Thymus (tissue), 11 donors: ENCODE results near the gene ZNF683. TPM values are rescaled to one million over a fixed set of nuclear protein-coding genes. Genes with fewer than 3 reads are reported as not detected.
"Not testable (repeated sequence)": the region's sequence is repeated elsewhere in the genome, so short reads cannot be mapped to it uniquely, and the experiment has no call there.

Experiments used
- DNase-seq, 9 donors: peaks; one replicate each; pipeline ENCODE4 v3.0.0-alpha.2; 2013; ENCODE audit warnings: low spot score in 9 of 9, low read depth in 6 of 9, missing footprints in 1 of 9
- H3K27ac ChIP-seq, 2 donors: one replicate each; pipeline ENCODE4 v1.5.1; 2013; ENCODE audit warnings: control low read depth in 1 of 2, low read depth in 1 of 2, low read length in 1 of 2, mild to moderate bottlenecking in 1 of 2, moderate library complexity in 1 of 2
- H3K27me3 ChIP-seq, 2 donors: one replicate each; pipeline ENCODE4 v1.5.1; 2013; ENCODE audit warnings: low read length in 1 of 2; ENCODE audit not compliant: control insufficient read depth in 2 of 2, insufficient read depth in 1 of 2
- H3K36me3 ChIP-seq, 2 donors: one replicate each; pipeline ENCODE4 v1.5.1; 2013; ENCODE audit warnings: low read length in 1 of 2, mild to moderate bottlenecking in 1 of 2, moderate library complexity in 1 of 2; ENCODE audit not compliant: control insufficient read depth in 2 of 2, insufficient read depth in 2 of 2
- H3K4me1 ChIP-seq, 2 donors: one replicate each; pipeline ENCODE4 v1.5.1; 2013; ENCODE audit warnings: low read length in 2 of 2; ENCODE audit not compliant: control insufficient read depth in 2 of 2, insufficient read depth in 2 of 2
- H3K4me3 ChIP-seq, 2 donors: one replicate each; pipeline ENCODE4 v1.5.1; 2013; ENCODE audit warnings: low read length in 2 of 2, control low read depth in 1 of 2, mild to moderate bottlenecking in 1 of 2
- H3K9me3 ChIP-seq, 2 donors: one replicate each; pipeline ENCODE4 v1.5.1; 2013; ENCODE audit warnings: low read length in 1 of 2, mild to moderate bottlenecking in 1 of 2; ENCODE audit not compliant: control insufficient read depth in 2 of 2, insufficient read depth in 1 of 2
- WGBS: extraction: QIAGEN DNeasy Blood & Tissue Kit; methylation state at CpG from one replicate; pipeline ENCODE4 v1.1.7; 2013; 5-methylcytosine and 5-hydroxymethylcytosine counted together
- polyA plus RNA-seq: library from polyadenylated mRNA; stranded (reverse); fragments of 200-250 nt; gene quantifications from one replicate; pipeline ENCODE4 v1.2.3, GENCODE V29; 2013
- total RNA-seq: library from RNA; stranded (reverse); fragments of 120-200 nt; gene quantifications from one replicate; pipeline ENCODE4 v1.2.4, GENCODE V29; 2013
- donor health status: healthy.

Gene ZNF683
- total and polyA plus RNA-seq, 2 donors: 0.57 to 2.1 TPM

DNA sequence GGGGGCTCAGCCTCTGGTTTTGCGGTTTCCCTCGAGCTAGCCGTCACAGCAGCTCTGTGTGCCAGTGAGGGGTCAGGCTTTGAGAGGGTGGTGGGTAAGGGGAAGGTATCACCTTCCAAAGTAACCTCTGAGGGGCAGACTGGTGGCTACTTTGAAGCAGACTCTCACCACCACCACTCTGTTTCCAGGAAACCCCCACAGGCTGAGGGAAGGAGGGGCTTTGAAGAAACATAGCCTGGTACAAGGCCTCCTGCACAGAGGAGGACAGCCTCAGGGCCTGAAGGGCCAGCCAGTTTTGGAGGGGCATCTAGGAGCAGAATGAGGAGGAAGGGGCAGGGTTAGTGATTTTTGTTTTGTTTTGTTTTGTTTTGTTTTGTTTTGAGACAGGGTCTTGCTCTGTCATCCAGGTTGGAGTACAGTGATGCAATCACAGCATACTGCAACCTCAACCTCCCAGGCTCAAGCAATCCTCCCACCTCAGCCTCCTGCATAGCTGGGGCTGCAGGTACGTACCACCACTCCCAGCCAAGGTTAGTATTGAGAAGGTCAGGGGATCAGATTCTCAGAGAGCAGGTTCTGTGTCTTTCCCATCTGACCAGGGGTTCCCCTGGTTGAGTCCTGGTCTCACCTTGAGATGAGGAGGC, 17.2 kb upstream of the ZNF683 start:
- Histone ChIP-seq H3K27me3 (peaks cover 0 to 5% of the 10 kb centered on the region in 2 donors), H3K9me3 (no peaks in the 10 kb centered on the region), H3K36me3 (no peaks in the 10 kb centered on the region), H3K4me3 (no peak overlapping the region), H3K4me1 (peaks cover 3 to 19% of the 10 kb centered on the region in 2 donors), H3K27ac (no peak overlapping the region)
- DNase-seq: no peak
- WGBS: 70% methylated on average over 4 of the region's 4 CpGs

- H3K36me3 ChIP-seq: no peaks in the 10 kb centered on the region
- WGBS: 94% methylated on average over 7 of the region's 7 CpGs
- H3K27ac ChIP-seq: no peak overlapping the region
- H3K4me1 ChIP-seq: peaks cover 3 to 19% of the 10 kb centered on the region in 2 donors
- H3K27me3 ChIP-seq: peaks cover 0 to 5% of the 10 kb centered on the region in 2 donors
- no peak overlapping the region for H3K4me3 ChIP-seq
- no peaks in the 10 kb centered on the region for H3K9me3 ChIP-seq
- DNase-seq: no peak
These were observed 16.4 kb upstream of the ZNF683 start for GRCh38 chr1:26388791-26389445.

DNA sequence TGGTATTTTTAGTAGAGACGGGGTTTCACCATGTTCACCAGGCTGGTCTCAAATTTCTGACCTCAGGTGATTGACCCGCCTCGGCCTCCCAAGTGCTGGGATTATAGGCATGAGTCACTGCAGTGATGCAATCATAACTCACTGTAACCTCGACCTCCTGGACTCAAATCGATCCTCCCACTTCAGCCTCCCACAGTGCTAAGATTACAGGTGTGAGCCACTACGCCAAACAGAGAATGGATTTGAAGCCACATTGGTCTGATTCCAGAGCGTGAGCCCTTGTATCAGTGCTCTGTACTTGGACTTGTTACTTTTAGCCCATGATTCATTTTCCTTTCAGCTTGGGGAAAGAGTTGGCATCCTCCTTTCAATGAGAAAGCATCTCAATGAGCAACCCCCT, 14.9 kb upstream of the ZNF683 start:
- no peaks in the 10 kb centered on the region for H3K27me3 ChIP-seq
- peaks cover 3 to 19% of the 10 kb centered on the region in 2 donors for H3K4me1 ChIP-seq
- no peak for DNase-seq
- no peaks in the 10 kb centered on the region for H3K36me3 ChIP-seq
- H3K27ac ChIP-seq: no peak overlapping the region
- H3K9me3 ChIP-seq: no peaks in the 10 kb centered on the region
- H3K4me3 ChIP-seq: no peak overlapping the region
- WGBS: 90% methylated on average over 7 of the region's 7 CpGs

DNA sequence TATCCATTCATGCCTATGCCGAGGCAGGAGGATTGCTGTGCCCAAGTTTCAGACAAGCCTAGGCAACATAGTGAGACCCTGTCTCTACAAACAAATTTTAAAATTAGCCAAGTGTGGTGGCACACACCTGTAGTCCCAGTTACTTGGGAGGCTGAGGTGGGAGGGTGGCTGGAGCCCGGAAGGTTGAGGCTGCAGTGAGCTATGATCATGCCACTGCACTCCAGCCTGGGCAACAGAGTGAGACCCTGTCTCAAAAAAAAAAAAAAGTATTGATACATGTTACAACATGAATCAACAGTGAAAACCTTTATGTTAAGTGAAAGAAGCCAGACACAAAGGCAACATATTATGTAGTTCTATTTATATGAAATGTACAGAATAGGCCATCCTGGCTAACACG, 12.5 kb upstream of the ZNF683 start:
- not testable (repeated sequence) for H3K27me3 ChIP-seq, H3K4me3 ChIP-seq, DNase-seq, H3K27ac ChIP-seq, H3K9me3 ChIP-seq, H3K36me3 ChIP-seq
- peaks cover 3 to 19% of the 10 kb centered on the region in 2 donors for H3K4me1 ChIP-seq
- WGBS: 98% methylated on average over 3 of the region's 3 CpGs

- WGBS: 95% methylated on average over 3 of the region's 3 CpGs
- Histone ChIP-seq H3K36me3 (no peaks in the 10 kb centered on the region), H3K27me3 (no peaks in the 10 kb centered on the region), H3K4me3 (no peak overlapping the region), H3K27ac (no peak overlapping the region), H3K9me3 (no peaks in the 10 kb centered on the region), H3K4me1 (peaks cover 3 to 17% of the 10 kb centered on the region in 2 donors)
- no peak for DNase-seq
These were observed 11.5 kb upstream of the ZNF683 start for GRCh38 chr1:26384076-26384475.

GRCh38 chr1:26378879-26379251, 6.3 kb upstream of the ZNF683 start:
- no peaks in the 10 kb centered on the region for H3K9me3 ChIP-seq
- no peaks in the 10 kb centered on the region for H3K27me3 ChIP-seq
- H3K4me1 ChIP-seq: peaks cover 19 to 42% of the 10 kb centered on the region in 2 donors
- no peak overlapping the region for H3K4me3 ChIP-seq
- no peaks in the 10 kb centered on the region for H3K36me3 ChIP-seq
- peak overlapping the region; percentile 64 to 97 for H3K27ac ChIP-seq
- DNase-seq: no peak
- 98% methylated on average over 3 of the region's 3 CpGs for WGBS

DNA sequence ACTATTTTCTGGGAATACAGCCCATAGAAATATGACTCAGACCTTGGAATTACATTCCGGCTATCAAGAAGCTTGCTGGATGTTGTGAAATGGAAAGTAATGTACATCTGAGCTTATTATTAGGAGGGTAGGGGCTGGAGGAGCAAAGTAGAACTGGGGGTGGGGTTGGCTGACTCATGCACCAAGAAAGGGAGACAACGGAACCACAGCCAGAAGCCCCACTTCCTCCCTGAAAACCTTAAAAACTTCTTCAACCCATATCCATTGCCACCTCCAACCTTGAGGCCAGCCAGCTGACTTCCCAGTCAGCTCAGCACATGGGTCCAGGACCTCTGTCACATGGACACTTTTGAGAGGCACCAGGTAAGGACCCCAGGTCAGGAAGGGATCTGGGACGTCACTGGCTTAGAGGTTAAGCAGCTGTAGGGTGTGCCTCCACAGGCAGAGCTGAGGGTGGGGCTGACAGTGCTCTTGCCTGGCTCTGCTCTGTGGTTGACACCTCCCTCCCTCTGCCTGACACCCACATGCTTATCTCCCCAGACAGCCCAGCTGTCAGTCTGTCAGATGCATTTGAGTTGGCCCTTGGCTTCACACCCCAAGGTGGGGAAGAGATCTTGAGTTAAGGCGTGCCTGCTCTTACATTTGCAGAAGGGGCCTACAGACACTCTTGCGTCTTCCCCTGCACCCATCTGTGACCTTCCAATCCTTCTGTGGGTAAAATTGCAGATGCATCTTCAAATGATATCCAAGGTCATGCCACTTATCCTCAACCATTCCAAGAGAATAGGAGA, 5.7 kb upstream of the ZNF683 start:
- WGBS: 7% methylated on average over 5 of the region's 5 CpGs
- H3K36me3 ChIP-seq: no peaks in the 10 kb centered on the region
- peak; percentile 71 to 94 (median 82) for DNase-seq
- no peaks in the 10 kb centered on the region for H3K27me3 ChIP-seq
- H3K9me3 ChIP-seq: no peaks in the 10 kb centered on the region
- peak overlapping the region in 1 of 2 donors; percentile 20 for H3K4me3 ChIP-seq
- peak overlapping the region; percentile 62 to 97 for H3K27ac ChIP-seq
- H3K4me1 ChIP-seq: peaks cover 25 to 48% of the 10 kb centered on the region in 2 donors

GRCh38 chr1:26376050-26376449, 3.5 kb upstream of the ZNF683 start:
- WGBS: 97% methylated on average over 4 of the region's 4 CpGs
- H3K9me3 ChIP-seq: peaks cover 0 to 5% of the 10 kb centered on the region in 2 donors
- H3K27ac ChIP-seq: no peak overlapping the region
- DNase-seq: no peak
- H3K27me3 ChIP-seq: no peaks in the 10 kb centered on the region
- H3K4me3 ChIP-seq: no peak overlapping the region
- H3K4me1 ChIP-seq: peaks cover 37 to 64% of the 10 kb centered on the region in 2 donors
- H3K36me3 ChIP-seq: no peaks in the 10 kb centered on the region

DNA sequence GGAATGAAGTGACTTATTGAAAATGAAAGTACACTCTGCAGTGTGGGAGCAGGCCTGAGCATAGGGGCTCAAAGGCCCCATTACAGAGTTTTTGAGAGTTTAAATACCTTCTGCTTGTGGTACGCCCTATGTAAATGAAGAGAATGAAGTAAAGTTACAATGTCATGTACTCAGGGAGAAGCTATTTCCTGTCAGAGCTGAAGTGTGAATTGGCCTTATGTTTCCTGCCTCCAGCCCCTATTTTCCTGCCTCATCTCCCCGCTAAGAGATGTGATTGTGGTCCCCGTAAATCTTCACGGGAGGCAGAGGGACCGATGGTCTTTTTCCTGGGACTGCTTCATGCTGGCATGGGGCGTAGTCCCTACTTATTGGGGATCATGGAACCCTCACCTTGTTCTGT, 2.5 kb upstream of the ZNF683 start:
- peak in 1 of 9 donors; percentile 49 for DNase-seq
- 22% methylated on average over 6 of the region's 6 CpGs for WGBS
- Histone ChIP-seq H3K27me3 (no peaks in the 10 kb centered on the region), H3K4me3 (no peak overlapping the region), H3K9me3 (peaks cover 1 to 15% of the 10 kb centered on the region in 2 donors), H3K4me1 (peaks cover 42 to 74% of the 10 kb centered on the region in 2 donors), H3K27ac (peak overlapping the region in 1 of 2 donors; percentile 44), H3K36me3 (no peaks in the 10 kb centered on the region)
